Activated CD8-positive, alpha-beta memory T cell treated with anti-CD3 and anti-CD28 coated beads for 36 hours (primary cell): ENCODE data around the gene FDX1. TPM values are rescaled to one million over a fixed set of nuclear protein-coding genes. Genes with fewer than 3 reads are reported as not detected.

Source experiments
- CTCF ChIA-PET: fragments of 350-600 bp; sonication (Branson Sonifier 250); formaldehyde crosslinking; loops from one replicate; lab custom pipeline; 2021; ENCODE audit warnings: antibody characterized with exemption; lab: Charles Lee
- POLR2A ChIA-PET: fragments of 350-600 bp; sonication (Branson Sonifier 250); formaldehyde crosslinking; loops from one replicate; lab custom pipeline; 2021; ENCODE audit warnings: antibody characterized with exemption; lab: Charles Lee
- total RNA-seq, 2 experiments: library from RNA; stranded (reverse); gene quantifications; one replicate each; pipeline ENCODE4 v1.2.3, GENCODE V29; 2021

FDX1 gene
- total RNA-seq, 2 experiments from 2014 or later = 15.4 to 16.0 TPM

- ChIA-PET CTCF (interaction anchor here (0.7 to 1.3 kb wide), 2 partner anchors 13 to 229 kb away, joined by 3 to 6 read pairs; no protein-coding TSS in a partner anchor), POLR2A (no interaction called here)
Measured at GRCh38 chr11:110430267-110431050, 711 bp downstream of the FDX1 start.

GRCh38 chr11:110431051-110431672, 1.4 kb downstream of the FDX1 start:
- ChIA-PET CTCF (no interaction called here), POLR2A (no interaction called here)

GRCh38 chr11:110431674-110432073, 1.9 kb downstream of the FDX1 start:
- POLR2A ChIA-PET = interaction anchor here (0.6 kb wide), 1 partner anchor 230 kb away, joined by 6 read pairs; no protein-coding TSS in a partner anchor
- CTCF ChIA-PET = no interaction called here

GRCh38 chr11:110432713-110433392, 3.1 kb downstream of the FDX1 start:
- POLR2A ChIA-PET = no interaction called here

GRCh38 chr11:110433393-110434333, 3.9 kb downstream of the FDX1 start:
- ChIA-PET POLR2A (no interaction called here), CTCF (interaction anchor here (0.6 to 2.0 kb wide), 7 partner anchors 13 to 412 kb away, joined by 3 to 9 read pairs (median 5); no protein-coding TSS in a partner anchor)

More at GRCh38 chr11:110432713-110433392, 3.1 kb downstream of the FDX1 start:
- CTCF ChIA-PET = interaction anchor here (0.9 kb wide), 1 partner anchor 21 kb away, joined by 3 read pairs; no protein-coding TSS in a partner anchor

GRCh38 chr11:110434952-110435779, 5.4 kb downstream of the FDX1 start:
- POLR2A ChIA-PET = no interaction called here
- CTCF ChIA-PET = interaction anchor here (0.6 to 2.0 kb wide), 11 partner anchors 11 to 237 kb away, joined by 3 to 9 read pairs (median 4); no protein-coding TSS in a partner anchor

GRCh38 chr11:110435780-110436717, 6.3 kb downstream of the FDX1 start:
- POLR2A ChIA-PET = no interaction called here
- CTCF ChIA-PET = interaction anchor here (0.6 to 2.0 kb wide), 6 partner anchors 20 to 235 kb away, joined by 3 to 7 read pairs (median 4); no protein-coding TSS in a partner anchor

GRCh38 chr11:110438017-110438416, 8.3 kb downstream of the FDX1 start:
- POLR2A ChIA-PET = no interaction called here
- CTCF ChIA-PET = interaction anchor here (1.3 kb wide), 1 partner anchor 237 kb away, joined by 3 read pairs; no protein-coding TSS in a partner anchor

- ChIA-PET POLR2A (no interaction called here), CTCF (no interaction called here)
Measured at GRCh38 chr11:110445437-110445836, 15.7 kb downstream of the FDX1 start.

GRCh38 chr11:110446061-110446460, 16.3 kb downstream of the FDX1 start:
- ChIA-PET CTCF (interaction anchor here (1.2 kb wide), 1 partner anchor 12 kb away, joined by 5 read pairs; no protein-coding TSS in a partner anchor), POLR2A (interaction anchor here (0.6 kb wide), 1 partner anchor 163 kb away, joined by 3 read pairs; no protein-coding TSS in a partner anchor)

GRCh38 chr11:110446594-110446993, 16.8 kb downstream of the FDX1 start:
- ChIA-PET CTCF (interaction anchor here (1.2 to 1.3 kb wide), 2 partner anchors 12 to 784 kb away, joined by 3 to 5 read pairs; no protein-coding TSS in a partner anchor), POLR2A (interaction anchor here (0.6 kb wide), 1 partner anchor 162 kb away, joined by 3 read pairs; no protein-coding TSS in a partner anchor)

GRCh38 chr11:110447343-110447742, 17.6 kb downstream of the FDX1 start:
- CTCF ChIA-PET = interaction anchor here (0.7 to 1.3 kb wide), 2 partner anchors 8 to 783 kb away, joined by 3 read pairs; no protein-coding TSS in a partner anchor
- POLR2A ChIA-PET = interaction anchor here (0.6 to 0.7 kb wide), 3 partner anchors 16 to 81 kb away, joined by 3 to 6 read pairs (median 5); partner anchors contain the start of gene FDX1

GRCh38 chr11:110447897-110448745, 18.4 kb downstream of the FDX1 start:
- POLR2A ChIA-PET = no interaction called here
- CTCF ChIA-PET = interaction anchor here (0.9 to 1.3 kb wide), 2 partner anchors 246 to 782 kb away, joined by 3 read pairs; no protein-coding TSS in a partner anchor

- POLR2A ChIA-PET = no interaction called here
- CTCF ChIA-PET = no interaction called here
Measured at GRCh38 chr11:110450246-110450645, 20.5 kb downstream of the FDX1 start.

- ChIA-PET CTCF (no interaction called here), POLR2A (interaction anchor here (0.8 kb wide), 1 partner anchor 18 kb away, joined by 3 read pairs; no protein-coding TSS in a partner anchor)
Measured at GRCh38 chr11:110452720-110453119, 23.0 kb downstream of the FDX1 start.
